Gastrocnemius medialis (tissue), 4 donors: ENCODE data around the gene ABCG2.

ENCODE experiments used
- CTCF ChIP-seq, 5 experiments: fragments of 450-650 bp in 3 of 5; fragments of 200-600 bp in 2 of 5; sonication (generic) in 2 of 5; IDR thresholded peaks in 4 of 5; conservative IDR thresholded peaks in 1 of 5; 1 replicate in 4 of 5; 2 replicates in 1 of 5; pipeline ENCODE4 v1.5.1; 2016 to 2019; ENCODE audit warnings: antibody characterized with exemption in 5 of 5, mild to moderate bottlenecking in 3 of 5, moderate library complexity in 3 of 5
- POLR2A ChIP-seq, 2 donors: fragments of 450-650 bp; IDR thresholded peaks; one replicate each; pipeline ENCODE4 v1.6.1; 2017; ENCODE audit warnings: antibody characterized with exemption in 2 of 2, mild to moderate bottlenecking in 2 of 2, moderate library complexity in 2 of 2

- TF ChIP-seq CTCF (IDR thresholded peaks at IDR 0.05 in 4 of 5, conservative IDR thresholded peaks at IDR 0.05 in 1 of 5), result no peak
- TF ChIP-seq POLR2A (IDR thresholded peaks at IDR 0.05), result no peak
Measured at GRCh38 chr4:88189881-88190585, 31.6 kb upstream of the ABCG2 start.
